ENCODE measurements around the gene TRAF7. TPM values are rescaled to one million over a fixed set of nuclear protein-coding genes. Genes with fewer than 3 reads are reported as not detected.
A peak's percentile ranks its signal among the peaks of the same experiment; 100 is the strongest.

TRAF7 gene
- total RNA-seq, 1 donor from 2014 or later: 190 TPM

DNA sequence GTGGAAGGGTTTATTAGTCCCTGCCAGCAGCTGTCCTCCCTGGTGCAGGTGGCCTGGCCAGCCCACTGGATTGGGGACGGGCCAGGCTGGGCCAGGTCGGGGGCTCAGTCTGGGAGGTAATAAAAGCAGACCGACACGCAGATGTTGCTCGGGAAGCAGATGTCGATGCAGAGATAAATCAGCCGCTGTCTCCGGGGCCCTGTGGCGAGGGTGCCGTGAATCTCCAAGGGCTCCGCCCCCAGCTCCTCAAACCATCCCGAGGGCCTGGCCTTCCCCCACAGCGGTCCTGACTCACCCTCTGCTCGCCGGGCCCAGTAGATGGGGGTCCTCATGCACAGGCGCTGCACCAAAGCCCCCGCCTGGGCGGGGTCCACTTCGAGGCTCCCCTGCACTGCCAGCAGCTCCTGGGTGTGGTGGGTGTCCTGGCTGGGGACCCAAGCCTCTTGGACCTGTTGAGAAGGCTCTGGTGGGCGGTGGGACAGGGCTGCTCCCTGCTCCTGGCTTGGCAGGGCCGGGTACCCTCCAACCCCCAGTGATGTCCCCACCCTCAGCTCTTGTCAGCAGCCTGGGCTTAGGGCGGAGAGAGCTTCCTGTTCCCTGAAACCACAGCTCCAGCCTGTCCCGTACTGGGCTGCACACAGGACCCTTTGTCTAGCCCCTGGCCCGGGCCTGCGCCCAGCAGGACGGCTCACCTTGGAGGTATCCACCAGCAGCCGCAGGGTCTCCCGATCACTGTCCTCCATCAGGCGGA, 53.9 kb downstream of the TRAF7 start:
- TF ChIP-seq, protein P1, sequence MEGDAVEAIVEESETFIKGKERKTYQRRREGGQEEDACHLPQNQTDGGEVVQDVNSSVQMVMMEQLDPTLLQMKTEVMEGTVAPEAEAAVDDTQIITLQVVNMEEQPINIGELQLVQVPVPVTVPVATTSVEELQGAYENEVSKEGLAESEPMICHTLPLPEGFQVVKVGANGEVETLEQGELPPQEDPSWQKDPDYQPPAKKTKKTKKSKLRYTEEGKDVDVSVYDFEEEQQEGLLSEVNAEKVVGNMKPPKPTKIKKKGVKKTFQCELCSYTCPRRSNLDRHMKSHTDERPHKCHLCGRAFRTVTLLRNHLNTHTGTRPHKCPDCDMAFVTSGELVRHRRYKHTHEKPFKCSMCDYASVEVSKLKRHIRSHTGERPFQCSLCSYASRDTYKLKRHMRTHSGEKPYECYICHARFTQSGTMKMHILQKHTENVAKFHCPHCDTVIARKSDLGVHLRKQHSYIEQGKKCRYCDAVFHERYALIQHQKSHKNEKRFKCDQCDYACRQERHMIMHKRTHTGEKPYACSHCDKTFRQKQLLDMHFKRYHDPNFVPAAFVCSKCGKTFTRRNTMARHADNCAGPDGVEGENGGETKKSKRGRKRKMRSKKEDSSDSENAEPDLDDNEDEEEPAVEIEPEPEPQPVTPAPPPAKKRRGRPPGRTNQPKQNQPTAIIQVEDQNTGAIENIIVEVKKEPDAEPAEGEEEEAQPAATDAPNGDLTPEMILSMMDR (IDR thresholded peaks at IDR 0.05; ENCODE audit: unreplicated experiment): no peak
- DNase-seq (ENCODE audit: low spot score): no peak
- H3K27ac Mint-ChIP-seq (ENCODE audit: unreplicated experiment): no peak overlapping the region
- H3K4me1 Mint-ChIP-seq (ENCODE audit: unreplicated experiment): peaks cover 23% of the 10 kb centered on the region
- peaks cover 7% of the 10 kb centered on the region for H3K36me3 Mint-ChIP-seq (ENCODE audit: low read depth, unreplicated experiment)
- no peak overlapping the region for H3K4me3 Mint-ChIP-seq (ENCODE audit: unreplicated experiment)
- H3K27me3 Mint-ChIP-seq (ENCODE audit: unreplicated experiment): peaks cover 16% of the 10 kb centered on the region
- no peaks in the 10 kb centered on the region for H3K9me3 Mint-ChIP-seq (ENCODE audit: unreplicated experiment)

DNA sequence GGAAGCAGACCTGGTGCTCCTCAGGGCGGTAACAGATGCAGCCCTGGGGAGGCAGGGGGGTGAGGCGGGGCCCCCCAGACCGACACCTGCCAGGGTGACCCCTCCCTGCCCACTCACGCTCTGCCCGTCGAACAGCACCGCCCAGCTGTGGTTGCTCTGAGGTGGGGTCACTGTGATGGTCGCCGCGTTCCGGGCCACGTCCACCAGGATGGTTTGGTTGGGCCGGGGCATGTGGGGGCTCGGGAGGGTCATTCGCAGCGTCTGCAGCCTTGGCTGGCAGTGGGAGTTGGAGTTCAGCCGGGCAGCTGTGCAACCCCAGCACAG, 54.4 kb downstream of the TRAF7 start:
- Mint-ChIP-seq H3K36me3 (ENCODE audit: low read depth, unreplicated experiment) (peaks cover 4% of the 10 kb centered on the region), H3K27me3 (ENCODE audit: unreplicated experiment) (peaks cover 14% of the 10 kb centered on the region), H3K27ac (ENCODE audit: unreplicated experiment) (no peak overlapping the region), H3K4me3 (ENCODE audit: unreplicated experiment) (no peak overlapping the region), H3K9me3 (ENCODE audit: unreplicated experiment) (no peaks in the 10 kb centered on the region), H3K4me1 (ENCODE audit: unreplicated experiment) (peaks cover 20% of the 10 kb centered on the region)
- no peak for DNase-seq (ENCODE audit: low spot score)
- TF ChIP-seq, protein P1 (IDR thresholded peaks at IDR 0.05; ENCODE audit: unreplicated experiment): no peak

DNA sequence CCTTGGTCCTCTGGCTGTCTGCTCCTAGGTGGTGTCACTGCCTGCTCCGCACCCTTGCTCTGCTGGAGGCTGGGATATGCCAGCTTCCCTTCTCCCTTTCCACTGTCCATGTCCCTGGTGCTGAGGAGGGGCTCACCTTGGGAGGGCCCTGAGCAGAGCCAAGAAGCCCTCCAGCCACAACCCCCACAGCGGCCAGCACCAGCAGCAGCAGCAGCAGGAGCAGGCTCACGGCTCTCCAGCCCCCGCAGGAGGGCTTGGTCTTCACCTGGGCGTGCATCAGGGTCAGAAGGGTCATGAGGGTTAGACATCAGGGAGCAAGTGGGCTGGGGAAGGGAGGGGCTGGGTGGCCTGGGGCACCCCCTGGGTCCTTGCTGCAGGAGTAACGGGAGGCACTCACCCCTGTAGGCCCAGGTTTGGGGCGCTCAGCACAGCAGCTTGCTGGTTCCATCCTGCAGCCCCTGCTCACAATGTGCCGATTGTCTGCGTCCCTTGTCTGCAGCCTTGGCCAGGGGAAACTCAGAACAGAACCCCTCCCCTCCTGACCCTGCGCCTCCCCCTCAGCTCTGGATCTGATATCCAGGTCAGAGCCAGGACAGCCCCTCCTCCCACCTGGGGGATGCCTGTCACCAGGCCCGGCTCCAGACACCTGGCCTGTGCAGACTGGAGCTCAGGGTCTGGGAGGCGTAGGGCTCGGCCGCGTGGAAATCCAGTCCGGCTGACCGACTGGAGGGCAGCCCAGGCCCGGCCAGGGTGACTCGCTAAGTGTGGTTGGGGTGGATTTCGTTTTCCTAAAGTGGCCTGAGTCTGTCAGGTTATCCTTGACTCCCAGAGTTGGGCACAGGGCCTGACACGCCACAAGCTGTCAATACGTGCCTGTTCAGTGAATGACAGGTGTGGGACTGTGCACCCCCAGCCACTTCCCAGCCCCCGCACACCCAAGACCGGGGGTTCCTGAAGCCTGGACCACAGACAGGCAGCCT, 55.1 kb downstream of the TRAF7 start, which contains the start of gene BRICD5:
Gene BRICD5 (minus strand): TSS at position 478 of the 980 bp plus-strand sequence. CDS start 30 bp downstream, at position 448.
- H3K27ac Mint-ChIP-seq (ENCODE audit: unreplicated experiment): no peak within 1 kb of the TSS
- no peaks in the 10 kb centered on the region for H3K9me3 Mint-ChIP-seq (ENCODE audit: unreplicated experiment)
- peaks cover 4% of the 10 kb centered on the region for H3K36me3 Mint-ChIP-seq (ENCODE audit: low read depth, unreplicated experiment)
- H3K27me3 Mint-ChIP-seq (ENCODE audit: unreplicated experiment): peaks cover 14% of the 10 kb centered on the region
- TF ChIP-seq, protein P1 (IDR thresholded peaks at IDR 0.05; ENCODE audit: unreplicated experiment): no peak
- H3K4me3 Mint-ChIP-seq (ENCODE audit: unreplicated experiment): peak within 1 kb of the TSS; percentile 62
- DNase-seq (ENCODE audit: low spot score): no peak
- H3K4me1 Mint-ChIP-seq (ENCODE audit: unreplicated experiment): peaks cover 20% of the 10 kb centered on the region

DNA sequence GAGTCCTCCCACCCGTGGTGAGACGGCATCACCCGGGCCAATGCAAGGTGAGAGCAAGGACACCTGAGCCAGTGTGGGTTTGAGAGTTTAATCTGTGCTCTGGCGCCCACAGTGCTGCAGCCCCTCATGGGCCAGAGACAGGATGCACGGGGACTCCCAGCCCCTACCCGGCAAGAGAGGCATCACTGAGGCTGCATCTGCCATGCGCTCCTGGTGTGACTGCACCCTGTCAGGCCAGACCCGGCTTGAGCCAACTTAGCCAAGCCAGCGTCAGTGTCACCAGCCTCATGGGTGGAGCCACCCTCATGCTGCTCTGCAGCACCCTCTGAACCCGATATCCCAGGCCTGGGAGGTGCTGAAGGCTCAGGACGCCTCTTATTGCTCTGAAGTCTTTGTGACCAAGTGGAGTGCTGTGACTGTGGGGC, 56.4 kb downstream of the TRAF7 start:
- Mint-ChIP-seq H3K4me3 (ENCODE audit: unreplicated experiment) (peak overlapping the region; percentile 62), H3K36me3 (ENCODE audit: low read depth, unreplicated experiment) (peaks cover 4% of the 10 kb centered on the region), H3K9me3 (ENCODE audit: unreplicated experiment) (no peaks in the 10 kb centered on the region), H3K4me1 (ENCODE audit: unreplicated experiment) (peaks cover 17% of the 10 kb centered on the region), H3K27me3 (ENCODE audit: unreplicated experiment) (peaks cover 10% of the 10 kb centered on the region), H3K27ac (ENCODE audit: unreplicated experiment) (peak overlapping the region; percentile 52)
- TF ChIP-seq, protein P1 (IDR thresholded peaks at IDR 0.05; ENCODE audit: unreplicated experiment): no peak
- no peak for DNase-seq (ENCODE audit: low spot score)

Measured in endothelial cell (in vitro differentiated cells).